CD4-positive, alpha-beta T cell treated with Interleukin-4 for 4 hours (primary cell): ENCODE data around the gene DIPK1C.

Experiments
- DNase-seq: peaks from one replicate; pipeline ENCODE4 v3.0.0-alpha.2; 2020

Gene DIPK1C

GRCh38 chr18:74447404-74448152 is 9.5 kb downstream of the DIPK1C start:
- DNase-seq, result no peak

- no peak for DNase-seq
Measured at GRCh38 chr18:74446631-74447403, 10.3 kb downstream of the DIPK1C start.

GRCh38 chr18:74446178-74446577 is 10.9 kb downstream of the DIPK1C start:
- no peak for DNase-seq

- DNase-seq, result no peak
Measured at GRCh38 chr18:74445585-74445984, 11.5 kb downstream of the DIPK1C start.

- DNase-seq, result no peak
Measured at GRCh38 chr18:74444104-74444503, 13.0 kb downstream of the DIPK1C start.

GRCh38 chr18:74440808-74441427 is 16.2 kb downstream of the DIPK1C start:
- no peak for DNase-seq

GRCh38 chr18:74438091-74438490 is 19.0 kb downstream of the DIPK1C start:
- DNase-seq, result no peak

GRCh38 chr18:74436158-74436769 is 20.8 kb downstream of the DIPK1C start:
- no peak for DNase-seq

- no peak for DNase-seq
Measured at GRCh38 chr18:74435740-74436139, 21.4 kb downstream of the DIPK1C start.

GRCh38 chr18:74434466-74434865 is 22.6 kb downstream of the DIPK1C start:
- DNase-seq, result no peak

GRCh38 chr18:74430806-74431571 is 26.1 kb downstream of the DIPK1C start:
- no peak for DNase-seq

- no peak for DNase-seq
Measured at GRCh38 chr18:74430231-74430630, 26.9 kb downstream of the DIPK1C start.

GRCh38 chr18:74429096-74429495 is 28.0 kb downstream of the DIPK1C start:
- DNase-seq, result no peak

- no peak for DNase-seq
Measured at GRCh38 chr18:74427442-74428112, 29.5 kb downstream of the DIPK1C start.

- DNase-seq, result no peak
Measured at GRCh38 chr18:74425876-74426275, 31.2 kb downstream of the DIPK1C start.

GRCh38 chr18:74425161-74425560 is 31.9 kb downstream of the DIPK1C start:
- no peak for DNase-seq

- DNase-seq, result no peak
Measured at GRCh38 chr18:74422541-74422940, 34.6 kb downstream of the DIPK1C start.

GRCh38 chr18:74420926-74421325 is 36.2 kb downstream of the DIPK1C start:
- DNase-seq, result no peak

- no peak for DNase-seq
Measured at GRCh38 chr18:74420481-74420880, 36.6 kb downstream of the DIPK1C start.

GRCh38 chr18:74419761-74420160 is 37.3 kb downstream of the DIPK1C start:
- no peak for DNase-seq

GRCh38 chr18:74418023-74418422 is 39.1 kb downstream of the DIPK1C start:
- no peak for DNase-seq

GRCh38 chr18:74416124-74416523 is 41.0 kb downstream of the DIPK1C start:
- DNase-seq, result no peak
